ENCODE results near the gene DDX21.

Gene DDX21

DNA sequence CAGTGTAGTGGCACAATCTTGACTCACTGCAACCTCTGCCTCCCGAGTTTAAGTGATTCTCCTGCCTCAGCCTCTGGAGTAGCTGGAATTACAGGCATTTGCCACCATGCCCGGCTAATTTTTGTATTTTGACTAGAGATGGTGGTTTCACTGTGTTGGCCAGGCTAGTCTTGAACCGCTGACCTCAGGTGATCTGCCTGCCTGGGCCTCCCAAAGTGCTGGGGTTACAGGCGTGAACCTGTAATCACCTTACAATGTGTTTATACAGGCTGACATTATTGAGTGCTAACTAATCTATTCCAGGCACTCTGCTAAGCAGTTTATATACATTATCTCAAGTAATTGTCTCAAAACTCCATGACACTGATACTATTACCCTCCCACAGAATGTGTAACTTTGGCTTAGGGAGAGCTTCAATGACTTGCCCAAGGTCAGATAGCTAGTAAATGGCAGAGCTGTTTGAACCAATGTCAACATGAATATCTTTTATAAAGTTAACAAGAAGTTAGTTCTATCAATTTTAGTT is 69.5 kb downstream of the DDX21 start:
- Histone ChIP-seq H3K4me1 (peaks cover 0 to 11% (median 2%) of the 10 kb centered on the region in 10 experiments; a peak in 6 of 20 replicates), H3K9ac (no peak overlapping the region), H3K4me3 (no peak overlapping the region), H3K4me2 (no peak overlapping the region), H3K27ac (no peak overlapping the region), H4K20me1 (no peaks in the 10 kb centered on the region), H3K36me3 (peaks cover 0 to 6% (median 0%) of the 10 kb centered on the region in 11 experiments; a peak in 3 of 22 replicates), H3K9me3 (replicated peaks in 1 of 11) (peaks cover 11 to 18% (median 15%) of the 10 kb centered on the region in 11 experiments), H3K27me3 (no peaks in the 10 kb centered on the region)
- no peak for TF ChIP-seq Cebpa-rat (IDR thresholded peaks at IDR 0.05)

GRCh38 chr10:69033256-69033655 is 77.3 kb downstream of the DDX21 start:
- Histone ChIP-seq H3K4me3 (no peak overlapping the region), H3K4me1 (peaks cover 0 to 10% (median 2%) of the 10 kb centered on the region in 10 experiments; a peak in 9 of 20 replicates)
- no peak for TF ChIP-seq Cebpa-rat (IDR thresholded peaks at IDR 0.05)

More at GRCh38 chr10:69033256-69033655, 77.3 kb downstream of the DDX21 start:
- H3K9me3 ChIP-seq (replicated peaks in 1 of 11), result peaks cover 12 to 33% (median 26%) of the 10 kb centered on the region in 11 experiments
- H4K20me1 ChIP-seq, result no peaks in the 10 kb centered on the region
- no peaks in the 10 kb centered on the region for H3K27me3 ChIP-seq
- no peak overlapping the region for H3K4me2 ChIP-seq
- no peak overlapping the region for H3K9ac ChIP-seq
- H3K27ac ChIP-seq, result no peak overlapping the region
- H3K36me3 ChIP-seq, result peaks cover 0 to 6% (median 0%) of the 10 kb centered on the region in 11 experiments; a peak in 3 of 22 replicates
